Hematopoietic multipotent progenitor cell treated with erythropoietin and hydrocortisone succinate and interleukin-3 and kit ligand, for 17 days (in vitro differentiated cells): ENCODE measurements around the gene CCDC34.
"Not testable (repeated sequence)": the region's sequence is repeated elsewhere in the genome, so short reads cannot be mapped to it uniquely, and the experiment has no call there.

Experiments
- DNase-seq: peaks from one replicate; pipeline ENCODE4 v3.0.0-alpha.2; 2015; ENCODE audit warnings: low spot score

The CCDC34 gene

GRCh38 chr11:27361649-27362431 lies 1.2 kb downstream of the CCDC34 start:
- no peak for DNase-seq

GRCh38 chr11:27358296-27358695 lies 4.7 kb downstream of the CCDC34 start:
- no peak for DNase-seq

- DNase-seq: no peak
Observed at GRCh38 chr11:27357250-27357649, 5.8 kb downstream of the CCDC34 start.

- no peak for DNase-seq
Observed at GRCh38 chr11:27356624-27357222, 6.3 kb downstream of the CCDC34 start.

GRCh38 chr11:27355575-27356104 lies 7.4 kb downstream of the CCDC34 start:
- DNase-seq: no peak

GRCh38 chr11:27354359-27354965 lies 8.6 kb downstream of the CCDC34 start:
- DNase-seq: no peak

GRCh38 chr11:27353593-27354358 lies 9.2 kb downstream of the CCDC34 start:
- no peak for DNase-seq

GRCh38 chr11:27352781-27353180 lies 10.2 kb downstream of the CCDC34 start:
- DNase-seq: no peak

- DNase-seq: no peak
Observed at GRCh38 chr11:27350511-27350910, 12.5 kb downstream of the CCDC34 start.

GRCh38 chr11:27349919-27350318 lies 13.1 kb downstream of the CCDC34 start:
- no peak for DNase-seq

GRCh38 chr11:27348340-27348873 lies 14.6 kb downstream of the CCDC34 start:
- DNase-seq: no peak

- no peak for DNase-seq
Observed at GRCh38 chr11:27347359-27348339, 15.4 kb downstream of the CCDC34 start.

- DNase-seq: no peak
Observed at GRCh38 chr11:27339941-27340340, 23.1 kb downstream of the CCDC34 start.

GRCh38 chr11:27334764-27335163 lies 28.3 kb downstream of the CCDC34 start:
- DNase-seq: not testable (repeated sequence)

- DNase-seq: no peak
Observed at GRCh38 chr11:27331981-27332380, 31.0 kb downstream of the CCDC34 start.

GRCh38 chr11:27330633-27331270 lies 32.3 kb downstream of the CCDC34 start:
- DNase-seq: no peak

- DNase-seq: no peak
Observed at GRCh38 chr11:27329867-27330632, 33.0 kb downstream of the CCDC34 start.

GRCh38 chr11:27328614-27329013 lies 34.4 kb downstream of the CCDC34 start:
- DNase-seq: no peak

- DNase-seq: not testable (repeated sequence)
Observed at GRCh38 chr11:27327064-27327463, 36.0 kb downstream of the CCDC34 start.
